ENCODE data around the gene TENM3. TPM values are rescaled to one million over a fixed set of nuclear protein-coding genes. Genes with fewer than 3 reads are reported as not detected.

The TENM3 gene
- total RNA-seq, 1 donor from 2014 or later = not detected

- ATAC-seq (ENCODE audit: low read depth) (no peak), DNase-seq (no peak)
- Mint-ChIP-seq H3K36me3 (ENCODE audit: low read depth) (no peaks in the 10 kb centered on the region), H3K27ac (no peak overlapping the region), H3K27me3 (no peaks in the 10 kb centered on the region), H3K9me3 (peaks cover 6% of the 10 kb centered on the region), H3K4me3 (no peak overlapping the region), H3K4me1 (no peaks in the 10 kb centered on the region)
- intact Hi-C loops (cut with micrococcal nuclease) = no loop called here
- ChIA-PET POLR2A (no interaction called here), CTCF (no interaction called here)
- no peak for TF ChIP-seq CTCF (IDR thresholded peaks at IDR 0.05)
These were observed 22.7 kb downstream of the TENM3 start for GRCh38 chr4:182265881-182266280.

- ChIA-PET CTCF (no interaction called here), POLR2A (no interaction called here)
- Mint-ChIP-seq H3K27ac (no peak overlapping the region), H3K4me3 (no peak overlapping the region), H3K36me3 (ENCODE audit: low read depth) (no peaks in the 10 kb centered on the region), H3K4me1 (no peaks in the 10 kb centered on the region), H3K27me3 (no peaks in the 10 kb centered on the region), H3K9me3 (peaks cover 2% of the 10 kb centered on the region)
- ATAC-seq (ENCODE audit: low read depth) (no peak), DNase-seq (no peak)
- intact Hi-C loops (cut with micrococcal nuclease) = no loop called here
- TF ChIP-seq CTCF (IDR thresholded peaks at IDR 0.05) = no peak
These were observed 23.8 kb downstream of the TENM3 start for GRCh38 chr4:182267048-182267447.

GRCh38 chr4:182268966-182269365 lies 25.8 kb downstream of the TENM3 start:
- ChIA-PET CTCF (no interaction called here), POLR2A (no interaction called here)
- TF ChIP-seq CTCF (IDR thresholded peaks at IDR 0.05) = no peak
- no peaks in the 10 kb centered on the region for H3K27me3 Mint-ChIP-seq
- H3K4me1 Mint-ChIP-seq = no peaks in the 10 kb centered on the region
- peaks cover 4% of the 10 kb centered on the region for H3K9me3 Mint-ChIP-seq
- intact Hi-C loops (cut with micrococcal nuclease) = no loop called here
- ATAC-seq (ENCODE audit: low read depth) = no peak
- no peak overlapping the region for H3K4me3 Mint-ChIP-seq
- H3K27ac Mint-ChIP-seq = no peak overlapping the region
- DNase-seq = no peak
- no peaks in the 10 kb centered on the region for H3K36me3 Mint-ChIP-seq (ENCODE audit: low read depth)

GRCh38 chr4:182271731-182272130 lies 28.5 kb downstream of the TENM3 start:
- TF ChIP-seq CTCF (IDR thresholded peaks at IDR 0.05) = no peak
- intact Hi-C loops (cut with micrococcal nuclease) = no loop called here
- no peaks in the 10 kb centered on the region for H3K4me1 Mint-ChIP-seq
- no peaks in the 10 kb centered on the region for H3K27me3 Mint-ChIP-seq
- POLR2A ChIA-PET = no interaction called here
- CTCF ChIA-PET = no interaction called here
- ATAC-seq (ENCODE audit: low read depth) (no peak), DNase-seq (no peak)
- H3K9me3 Mint-ChIP-seq = peaks cover 4% of the 10 kb centered on the region
- H3K36me3 Mint-ChIP-seq (ENCODE audit: low read depth) = no peaks in the 10 kb centered on the region
- H3K27ac Mint-ChIP-seq = no peak overlapping the region
- H3K4me3 Mint-ChIP-seq = no peak overlapping the region

- ChIA-PET CTCF (no interaction called here), POLR2A (no interaction called here)
- TF ChIP-seq CTCF (IDR thresholded peaks at IDR 0.05) = no peak
- H3K27me3 Mint-ChIP-seq = no peaks in the 10 kb centered on the region
- intact Hi-C loops (cut with micrococcal nuclease) = no loop called here
- no peak overlapping the region for H3K27ac Mint-ChIP-seq
- no peak for DNase-seq
- no peaks in the 10 kb centered on the region for H3K36me3 Mint-ChIP-seq (ENCODE audit: low read depth)
- ATAC-seq (ENCODE audit: low read depth) = no peak
- no peak overlapping the region for H3K4me3 Mint-ChIP-seq
- peaks cover 4% of the 10 kb centered on the region for H3K9me3 Mint-ChIP-seq
- no peaks in the 10 kb centered on the region for H3K4me1 Mint-ChIP-seq
These were observed 28.9 kb downstream of the TENM3 start for GRCh38 chr4:182272151-182272550.
